Mesenchymal stem cell (in vitro differentiated cells and primary cell): ENCODE data around the gene STAC2.

Experiments used
- DNase-seq: peaks from one replicate; pipeline ENCODE4 v3.0.0-alpha.2; 2013
- H2AFZ ChIP-seq: one replicate; pipeline ENCODE4 v1.6.1; 2013; ENCODE audit warnings: low read depth, mild to moderate bottlenecking, control low read depth, inconsistent platforms, low read length, moderate library complexity
- H2AK5ac ChIP-seq: 2 replicates; pipeline ENCODE4 v1.6.1; 2013; ENCODE audit warnings: low read length, moderate library complexity, mild to moderate bottlenecking, inconsistent platforms; ENCODE audit not compliant: severe bottlenecking
- H2BK120ac ChIP-seq: one replicate; pipeline ENCODE4 v1.6.1; 2013; ENCODE audit warnings: low read depth, mild to moderate bottlenecking, inconsistent platforms, low read length, moderate library complexity
- H2BK12ac ChIP-seq, 2 experiments: one replicate each; pipeline ENCODE4 v1.6.1; 2013; ENCODE audit warnings: inconsistent platforms in 2 of 2, low read length in 2 of 2, mild to moderate bottlenecking in 2 of 2, moderate library complexity in 2 of 2, control low read depth in 1 of 2
- H2BK15ac ChIP-seq: one replicate; pipeline ENCODE4 v1.6.1; 2013; ENCODE audit warnings: mild to moderate bottlenecking, low read depth, inconsistent platforms; ENCODE audit not compliant: poor library complexity, severe bottlenecking
- H2BK5ac ChIP-seq: 2 replicates; pipeline ENCODE4 v1.6.1; 2013; ENCODE audit warnings: low read depth, mild to moderate bottlenecking, low read length, control low read depth, inconsistent platforms; ENCODE audit not compliant: poor library complexity, severe bottlenecking
- H3K14ac ChIP-seq, 2 experiments: one replicate each; pipeline ENCODE4 v1.6.1; 2013; ENCODE audit warnings: inconsistent platforms in 2 of 2, low read length in 2 of 2, control low read depth in 1 of 2, mild to moderate bottlenecking in 1 of 2, moderate library complexity in 1 of 2
- H3K18ac ChIP-seq, 2 experiments: one replicate each; pipeline ENCODE4 v1.6.1; 2013; ENCODE audit warnings: inconsistent platforms in 2 of 2, low read length in 2 of 2, control low read depth in 1 of 2, low read depth in 1 of 2, mild to moderate bottlenecking in 1 of 2
- H3K23ac ChIP-seq, 2 experiments: one replicate each; pipeline ENCODE4 v1.6.1; 2013; ENCODE audit warnings: inconsistent platforms in 2 of 2, low read length in 2 of 2, mild to moderate bottlenecking in 2 of 2, moderate library complexity in 2 of 2, control low read depth in 1 of 2
- H3K27ac ChIP-seq: 2 replicates; pipeline ENCODE4 v1.5.1; 2013; ENCODE audit warnings: mild to moderate bottlenecking, moderate library complexity, low read length, control low read depth, inconsistent platforms; ENCODE audit not compliant: poor library complexity, severe bottlenecking
- H3K27me3 ChIP-seq, 2 experiments: 2 replicates each; pipeline versions ENCODE4 v1.6.1 to v1.7.0; 2013; ENCODE audit warnings: low read length in 2 of 2, mild to moderate bottlenecking in 2 of 2, moderate library complexity in 2 of 2, control low read depth in 1 of 2, inconsistent platforms in 1 of 2; ENCODE audit not compliant: control insufficient read depth in 1 of 2, insufficient read depth in 1 of 2
- H3K36me3 ChIP-seq, 2 experiments: 2 replicates each; pipeline versions ENCODE4 v1.6.1 to v1.7.0; 2013; ENCODE audit warnings: low read length in 2 of 2, control low read depth in 1 of 2, inconsistent platforms in 1 of 2, low read depth in 1 of 2, mild to moderate bottlenecking in 1 of 2; ENCODE audit not compliant: insufficient read depth in 2 of 2, control insufficient read depth in 1 of 2
- H3K4ac ChIP-seq, 2 experiments: one replicate each; pipeline ENCODE4 v1.6.1; 2013; ENCODE audit warnings: inconsistent platforms in 2 of 2, low read length in 2 of 2, mild to moderate bottlenecking in 2 of 2, moderate library complexity in 2 of 2, control low read depth in 1 of 2, low read depth in 1 of 2
- H3K4me1 ChIP-seq: 2 replicates; pipeline ENCODE4 v1.6.1; 2013; ENCODE audit warnings: low read depth, low read length, control low read depth; ENCODE audit not compliant: control insufficient read depth, insufficient read depth
- H3K4me2 ChIP-seq: 2 replicates; pipeline ENCODE4 v1.6.1; 2013; ENCODE audit warnings: low read length, mild to moderate bottlenecking, inconsistent platforms; ENCODE audit not compliant: poor library complexity, severe bottlenecking
- H3K4me3 ChIP-seq, 2 experiments: 2 replicates each; pipeline versions ENCODE4 v1.5.1 to v1.7.0; 2013; ENCODE audit warnings: low read length in 2 of 2, mild to moderate bottlenecking in 2 of 2, control low read depth in 1 of 2, low read depth in 1 of 2; ENCODE audit not compliant: insufficient read depth in 1 of 2
- H3K79me1 ChIP-seq: replicated peaks from 2 replicates; pipeline ENCODE4 v1.6.1; 2013; ENCODE audit warnings: mild to moderate bottlenecking, control low read depth, low read length, inconsistent platforms; ENCODE audit not compliant: poor library complexity, severe bottlenecking
- H3K9ac ChIP-seq: 2 replicates; pipeline ENCODE4 v1.7.0; 2013; ENCODE audit warnings: mild to moderate bottlenecking, low read length, moderate library complexity
- H3K9me3 ChIP-seq: 2 replicates; pipeline ENCODE4 v1.7.0; 2013; ENCODE audit warnings: mild to moderate bottlenecking, low read length; ENCODE audit not compliant: control insufficient read depth
- H4K8ac ChIP-seq: one replicate; pipeline ENCODE4 v1.6.1; 2013; ENCODE audit warnings: inconsistent platforms, mild to moderate bottlenecking, low read length, moderate library complexity
- H4K91ac ChIP-seq: one replicate; pipeline ENCODE4 v1.6.1; 2013; ENCODE audit warnings: mild to moderate bottlenecking, low read length, inconsistent platforms
- WGBS: methylation state at CpG from one replicate; pipeline ENCODE4 v1.1.7; 2013; ENCODE audit warnings: mixed read lengths; 5-methylcytosine and 5-hydroxymethylcytosine counted together

Gene STAC2

GRCh38 chr17:39200957-39201510 lies 24.7 kb downstream of the STAC2 start:
- H3K4ac ChIP-seq, result peak overlapping the region in 1 of 2 experiments; percentile 77
- H2BK5ac ChIP-seq, result no peak overlapping the region
- H4K91ac ChIP-seq, result no peak overlapping the region
- H3K4me2 ChIP-seq, result peak overlapping the region; percentile 76
- H3K27ac ChIP-seq, result no peak overlapping the region
- no peak overlapping the region for H2AFZ ChIP-seq
- no peak overlapping the region for H2BK12ac ChIP-seq
- no peak for DNase-seq
- H3K9me3 ChIP-seq, result no peaks in the 10 kb centered on the region
- H2AK5ac ChIP-seq, result no peak overlapping the region
- H3K18ac ChIP-seq, result no peak overlapping the region
- no peaks in the 10 kb centered on the region for H3K27me3 ChIP-seq
- WGBS, result 42% methylated on average over 10 of the region's 11 CpGs
- peak overlapping the region; percentile 44 to 93 for H3K4me3 ChIP-seq
- peaks cover 10% of the 10 kb centered on the region for H3K4me1 ChIP-seq
- peak overlapping the region in 1 of 2 experiments; percentile 53 for H3K23ac ChIP-seq
- no peak overlapping the region for H2BK120ac ChIP-seq
- peaks cover 38 to 44% of the 10 kb centered on the region in 2 experiments for H3K36me3 ChIP-seq
- peak overlapping the region; percentile 29 to 58 for H3K14ac ChIP-seq
- no peak overlapping the region for H4K8ac ChIP-seq
- no peak overlapping the region for H2BK15ac ChIP-seq
- peak overlapping the region; percentile 97 for H3K9ac ChIP-seq
- H3K79me1 ChIP-seq, result peaks cover 5% of the 10 kb centered on the region

- peaks cover 34 to 44% of the 10 kb centered on the region in 2 experiments for H3K36me3 ChIP-seq
These were observed 25.5 kb downstream of the STAC2 start, which contains the start of gene RPL19 for GRCh38 chr17:39200070-39200879. TSS of gene RPL19 (plus strand) at chr17:39200283. CDS start at chr17:39200345, 62 bp downstream.

GRCh38 chr17:39199820-39200069 lies 26.0 kb downstream of the STAC2 start:
- H3K4me3 ChIP-seq, result peak overlapping the region in 1 of 2 experiments; percentile 93
- peak overlapping the region in 1 of 2 experiments; percentile 87 for H3K4ac ChIP-seq
- no peak overlapping the region for H3K14ac ChIP-seq
- H2AK5ac ChIP-seq, result peak overlapping the region; percentile 82
- H3K23ac ChIP-seq, result no peak overlapping the region
- H3K9ac ChIP-seq, result peak overlapping the region; percentile 97
- no peak overlapping the region for H2BK12ac ChIP-seq
- peak; percentile 96 for DNase-seq
- H3K4me2 ChIP-seq, result peak overlapping the region; percentile 61
- no peak overlapping the region for H2AFZ ChIP-seq
- H2BK15ac ChIP-seq, result no peak overlapping the region
- H3K18ac ChIP-seq, result no peak overlapping the region
- peak overlapping the region; percentile 81 for H4K8ac ChIP-seq
- H3K27ac ChIP-seq, result peak overlapping the region; percentile 74
- H3K27me3 ChIP-seq, result no peaks in the 10 kb centered on the region
- H3K4me1 ChIP-seq, result peaks cover 21% of the 10 kb centered on the region
- H2BK5ac ChIP-seq, result no peak overlapping the region
- peaks cover 17% of the 10 kb centered on the region for H3K79me1 ChIP-seq
- peaks cover 32 to 38% of the 10 kb centered on the region in 2 experiments for H3K36me3 ChIP-seq
- H3K9me3 ChIP-seq, result no peaks in the 10 kb centered on the region
- no peak overlapping the region for H2BK120ac ChIP-seq
- 4% methylated on average over 8 of the region's 10 CpGs for WGBS
- no peak overlapping the region for H4K91ac ChIP-seq

More at GRCh38 chr17:39200070-39200879, 25.5 kb downstream of the STAC2 start, which contains the start of gene RPL19:
- Histone ChIP-seq H3K4me2 (peak within 1 kb of the TSS; percentile 76), H3K9me3 (no peaks in the 10 kb centered on the region), H2BK120ac (peak within 1 kb of the TSS; percentile 69), H3K4me1 (peaks cover 16% of the 10 kb centered on the region), H3K27me3 (no peaks in the 10 kb centered on the region), H3K23ac (peak within 1 kb of the TSS in 1 of 2 experiments; percentile 53), H2BK5ac (peak within 1 kb of the TSS; percentile 89), H3K4ac (peak within 1 kb of the TSS; percentile 57 to 87), H2AK5ac (peak within 1 kb of the TSS; percentile 82), H3K9ac (peak within 1 kb of the TSS; percentile 97), H3K27ac (peak within 1 kb of the TSS; percentile 89), H2BK15ac (no peak within 1 kb of the TSS), H3K14ac (peak within 1 kb of the TSS; percentile 29 to 58), H3K79me1 (peaks cover 12% of the 10 kb centered on the region), H4K8ac (peak within 1 kb of the TSS; percentile 90), H4K91ac (peak within 1 kb of the TSS; percentile 70), H2AFZ (no peak within 1 kb of the TSS), H3K18ac (peak within 1 kb of the TSS; percentile 60 to 67), H2BK12ac (no peak within 1 kb of the TSS), H3K4me3 (peak within 1 kb of the TSS; percentile 81 to 93)
- under 1% methylated on average over 49 of the region's 52 CpGs for WGBS
- no peak for DNase-seq

- Histone ChIP-seq H3K18ac (peak overlapping the region; percentile 61 to 65), H2BK120ac (no peak overlapping the region), H2BK15ac (no peak overlapping the region), H3K4me2 (peak overlapping the region; percentile 86), H2AFZ (peak overlapping the region; percentile 29), H3K4ac (peak overlapping the region in 1 of 2 experiments; percentile 79), H3K9me3 (no peaks in the 10 kb centered on the region), H2BK5ac (no peak overlapping the region), H2BK12ac (peak overlapping the region in 1 of 2 experiments; percentile 69), H3K14ac (no peak overlapping the region), H3K23ac (no peak overlapping the region), H4K8ac (peak overlapping the region; percentile 91), H3K27ac (peak overlapping the region; percentile 43), H3K4me1 (peaks cover 23% of the 10 kb centered on the region), H3K4me3 (peak overlapping the region in 1 of 2 experiments; percentile 84), H3K9ac (peak overlapping the region; percentile 33), H2AK5ac (peak overlapping the region; percentile 81), H4K91ac (peak overlapping the region; percentile 59), H3K79me1 (peaks cover 29% of the 10 kb centered on the region), H3K27me3 (no peaks in the 10 kb centered on the region), H3K36me3 (peaks cover 31 to 33% of the 10 kb centered on the region in 2 experiments)
- no peak for DNase-seq
- 100% methylated on average over 1 of the region's 4 CpGs for WGBS
These were observed 27.6 kb downstream of the STAC2 start for GRCh38 chr17:39198186-39198566.
